GM18526 (cell line): ENCODE data around the gene CELF2.

Experiments
- POLR2A ChIP-seq: IDR thresholded peaks from 3 replicates; pipeline ENCODE4 v1.6.1; 2011; ENCODE audit not compliant: insufficient read length; ENCODE audit errors: extremely low read depth

Gene CELF2

GRCh38 chr10:11373717-11374171 lies 356.1 kb downstream of the CELF2 start:
- no peak for TF ChIP-seq POLR2A

- no peak for TF ChIP-seq POLR2A
These were observed 359.6 kb downstream of the CELF2 start for GRCh38 chr10:11377267-11377666.

GRCh38 chr10:11378835-11379234 lies 361.2 kb downstream of the CELF2 start:
- no peak for TF ChIP-seq POLR2A

- no peak for TF ChIP-seq POLR2A
These were observed 362.1 kb downstream of the CELF2 start for GRCh38 chr10:11379771-11380170.

GRCh38 chr10:11381023-11381422 lies 363.4 kb downstream of the CELF2 start:
- TF ChIP-seq POLR2A, result no peak

GRCh38 chr10:11381511-11381910 lies 363.8 kb downstream of the CELF2 start:
- no peak for TF ChIP-seq POLR2A

- TF ChIP-seq POLR2A, result no peak
These were observed 364.5 kb downstream of the CELF2 start for GRCh38 chr10:11382187-11382586.

- TF ChIP-seq POLR2A, result no peak
These were observed 368.4 kb downstream of the CELF2 start for GRCh38 chr10:11386044-11386443.
